HCT116 (cell line): ENCODE data around the gene OPCML. TPM values are rescaled to one million over a fixed set of nuclear protein-coding genes. Genes with fewer than 3 reads are reported as not detected.

ENCODE experiments used
- ATAC-seq: fragments of 200-7000 bp; cut with Tn5 transposase; 2 replicates; pipeline ENCODE4 v1.9.1; 2020; ENCODE audit warnings: mild to moderate bottlenecking, moderate library complexity
- BruUV-seq: library from RNA; stranded (reverse); fragments of 400-500 nt; replicated peaks from 2 replicates; lab custom pipeline; 2021; lab: Mats Ljungman, UMichigan
- CTCF ChIA-PET: fragments of 300-600 bp; sonication (Branson Sonifier 250); formaldehyde crosslinking; loops from one replicate; lab custom pipeline; 2021; ENCODE audit warnings: antibody characterized with exemption; lab: Charles Lee
- POLR2A ChIA-PET: fragments of 300-600, 350-600 bp; sonication (Branson Sonifier 250); formaldehyde crosslinking; loops from one replicate; lab custom pipeline; 2021; ENCODE audit warnings: antibody characterized with exemption; lab: Charles Lee
- RAD21 ChIA-PET, 2 experiments: fragments of 300-600 bp; sonication (Branson Sonifier 250); formaldehyde crosslinking; loops; one replicate each; lab custom pipeline; 2023; ENCODE audit warnings: low total read pairs in 2 of 2; ENCODE audit not compliant: uncharacterized antibody in 2 of 2, unreplicated experiment in 2 of 2, low non-redundant PET in 1 of 2; lab: Charles Lee
- DNase-seq: peaks from one replicate; pipeline ENCODE4 v3.0.0-alpha.2; 2010; ENCODE audit warnings: low read depth, low spot score
- H2AFZ ChIP-seq: fragments of 200-600 bp; shearing (Covaris generic), sonication (generic); 2 replicates; pipeline ENCODE4 v1.6.1; 2017; ENCODE audit warnings: low read depth, mixed run types, mixed read lengths, antibody characterized with exemption, low read length; ENCODE audit not compliant: poor library complexity, severe bottlenecking
- H3K27ac ChIP-seq: 2 replicates; pipeline ENCODE4 v1.5.1; 2012; ENCODE audit warnings: low read depth, low read length
- H3K27me3 ChIP-seq: fragments of 200-600 bp; sonication (generic); 2 replicates; pipeline ENCODE4 v1.6.1; 2016; ENCODE audit warnings: mixed run types, low read length, mixed read lengths; ENCODE audit not compliant: insufficient read depth
- H3K36me3 ChIP-seq, 2 experiments: fragments of 200-500 bp in 1 of 2; fragments of 200-600 bp in 1 of 2; sonication (Bioruptor generic) in 1 of 2; sonication (generic) in 1 of 2; 2 replicates each; pipeline versions ENCODE4 v1.5.1 to v1.6.1; 2014 to 2016; ENCODE audit warnings: low read length in 2 of 2, inconsistent platforms in 1 of 2, mixed read lengths in 1 of 2, mixed run types in 1 of 2; ENCODE audit not compliant: insufficient read depth in 2 of 2, control insufficient read depth in 1 of 2
- H3K4me1 ChIP-seq, 2 experiments: fragments of 200-600 bp in 1 of 2; sonication (generic) in 1 of 2; 2 replicates each; pipeline versions ENCODE4 v1.5.1 to v1.6.1; 2012 to 2017; ENCODE audit warnings: low read length in 2 of 2, inconsistent platforms in 1 of 2, mild to moderate bottlenecking in 1 of 2, mixed read lengths in 1 of 2, mixed run types in 1 of 2, moderate library complexity in 1 of 2; ENCODE audit not compliant: insufficient read depth in 2 of 2, control insufficient read depth in 1 of 2
- H3K4me2 ChIP-seq: fragments of 200-600 bp; sonication (generic); 2 replicates; pipeline ENCODE4 v1.6.1; 2017; ENCODE audit warnings: mixed run types, low read length, mixed read lengths
- H3K4me3 ChIP-seq, 2 experiments: fragments of 200-600 bp in 1 of 2; sonication (generic) in 1 of 2; replicated peaks in 1 of 2; 2 replicates each; pipeline ENCODE4 v1.5.1; 2011 to 2016; ENCODE audit warnings: low read length in 2 of 2, control low read depth in 1 of 2, low read depth in 1 of 2, mild to moderate bottlenecking in 1 of 2, mixed read lengths in 1 of 2, mixed run types in 1 of 2
- H3K79me2 ChIP-seq: fragments of 200-600 bp; sonication (generic); 2 replicates; pipeline ENCODE4 v1.6.1; 2017; ENCODE audit warnings: mild to moderate bottlenecking, mixed run types, low read length, moderate library complexity, mixed read lengths; ENCODE audit not compliant: insufficient read depth
- H3K9ac ChIP-seq: fragments of 200-600 bp; sonication (generic); 2 replicates; pipeline ENCODE4 v1.6.1; 2016; ENCODE audit warnings: low read length, mixed read lengths
- H3K9me2 ChIP-seq: fragments of 200-600 bp; sonication (generic), shearing (Covaris generic); 2 replicates; pipeline ENCODE4 v1.6.1; 2017; ENCODE audit warnings: mixed run types, mild to moderate bottlenecking, moderate library complexity; ENCODE audit not compliant: insufficient read depth
- H3K9me3 ChIP-seq, 2 experiments: fragments of 200-500 bp in 1 of 2; fragments of 200-600 bp in 1 of 2; sonication (Bioruptor generic) in 1 of 2; sonication (generic) in 1 of 2; 2 replicates each; pipeline ENCODE4 v1.6.1; 2014 to 2017; ENCODE audit warnings: low read length in 2 of 2, mixed read lengths in 2 of 2, inconsistent platforms in 1 of 2, low read depth in 1 of 2, mild to moderate bottlenecking in 1 of 2, mixed run types in 1 of 2, moderate library complexity in 1 of 2; ENCODE audit not compliant: control insufficient read depth in 1 of 2, insufficient read depth in 1 of 2
- H4K20me1 ChIP-seq: fragments of 200-600 bp; sonication (generic), shearing (Covaris generic); 2 replicates; pipeline ENCODE4 v1.6.1; 2017; ENCODE audit warnings: mixed run types, mild to moderate bottlenecking, moderate library complexity; ENCODE audit not compliant: insufficient read depth
- ATF3 ChIP-seq: IDR thresholded peaks from 2 replicates; pipeline ENCODE4 v1.6.1; 2012
- EGR1 ChIP-seq: IDR thresholded peaks from 2 replicates; pipeline ENCODE4 v1.6.1; 2012; ENCODE audit warnings: low read depth
- EZH2phosphoT487 ChIP-seq: fragments of 200-600 bp; IDR thresholded peaks from 2 replicates; pipeline ENCODE4 v1.6.1; 2018; ENCODE audit warnings: antibody characterized with exemption, borderline replicate concordance
- POLR2A ChIP-seq: IDR thresholded peaks from 2 replicates; pipeline ENCODE4 v1.7.0; 2011; ENCODE audit warnings: borderline replicate concordance; ENCODE audit not compliant: insufficient read depth, insufficient read length; ENCODE audit errors: extremely low read depth
- POLR2AphosphoS5 ChIP-seq: IDR thresholded peaks from 2 replicates; pipeline ENCODE4 v1.6.1; 2011; ENCODE audit warnings: mild to moderate bottlenecking, low read depth, low read length, moderate library complexity
- RAD21 ChIP-seq: IDR thresholded peaks from 2 replicates; pipeline ENCODE4 v1.6.1; 2012; ENCODE audit warnings: low read depth, mild to moderate bottlenecking
- REST ChIP-seq: IDR thresholded peaks from 2 replicates; pipeline ENCODE4 v1.6.1; 2012; ENCODE audit warnings: low read depth
- SP1 ChIP-seq: IDR thresholded peaks from 2 replicates; pipeline ENCODE4 v1.6.1; 2012; ENCODE audit warnings: low read depth
- YY1 ChIP-seq: IDR thresholded peaks from 2 replicates; pipeline ENCODE4 v1.6.1; 2011; ENCODE audit warnings: low read length, low read depth, moderate library complexity, mild to moderate bottlenecking; ENCODE audit not compliant: insufficient replicate concordance; ENCODE audit errors: extremely low read depth
- ZNF274 ChIP-seq: fragments of 200-500 bp; sonication (Bioruptor generic); IDR thresholded peaks from 2 replicates; pipeline ENCODE4 v1.6.1; 2014; ENCODE audit warnings: mild to moderate bottlenecking, low read depth, low read length, inconsistent platforms
- intact Hi-C: fragments of 100-400 bp; cut with micrococcal nuclease; formaldehyde crosslinking; loops from 2 replicates; pipeline ENCODE4 v1.10.0; 2022
- total RNA-seq: library from RNA; stranded (reverse); gene quantifications from one replicate; pipeline ENCODE4 v1.2.1, GENCODE V29; 2021; ENCODE audit not compliant: unreplicated experiment
- TF ChIP-seq, protein P1 (sequence below): IDR thresholded peaks from 2 replicates; pipeline ENCODE4 v1.6.1; 2012

Gene OPCML
- total RNA-seq, 1 experiment from 2014 or later: not detected

DNA sequence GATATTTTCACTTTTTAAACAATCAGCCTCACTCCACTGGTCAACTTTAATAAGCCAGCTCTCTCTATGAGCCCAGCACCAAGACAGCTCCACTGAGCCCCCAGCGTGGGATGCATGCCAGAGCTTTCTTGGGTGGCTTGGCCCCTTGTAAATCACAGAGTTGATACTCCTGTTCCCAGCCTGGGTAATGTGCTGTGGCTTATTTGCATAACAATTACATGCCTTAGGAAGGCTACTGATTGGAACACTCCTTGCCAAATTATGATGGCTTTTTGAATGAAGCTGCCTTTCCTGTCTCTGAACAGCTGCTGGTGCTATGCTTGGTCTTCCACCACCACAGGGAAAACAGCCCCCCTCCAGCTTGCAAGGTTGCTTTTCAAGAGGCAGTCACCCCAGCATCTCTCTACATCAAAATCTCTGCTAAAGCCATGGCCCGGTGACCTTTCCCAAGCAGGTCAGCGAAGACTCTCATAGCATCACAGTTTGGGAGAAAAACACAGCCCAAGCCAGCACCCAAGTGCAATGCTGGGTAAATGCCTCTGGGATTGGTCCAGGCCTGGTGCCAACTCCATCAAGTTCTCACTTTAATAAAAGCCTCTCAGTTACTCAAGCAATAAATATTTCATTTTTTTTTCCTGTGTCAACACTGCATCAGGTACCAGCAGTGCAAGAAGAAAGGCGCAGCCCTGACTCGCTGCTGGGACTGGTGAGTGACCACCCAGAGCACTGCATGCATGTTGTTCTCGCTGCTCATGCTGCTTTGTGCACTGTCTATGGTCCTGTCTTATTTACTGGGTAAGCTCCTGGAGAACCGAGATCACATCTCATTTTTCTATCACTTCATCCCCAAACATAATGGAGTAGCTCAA is 549.3 kb downstream of the OPCML start:
- ATAC-seq (no peak), DNase-seq (no peak)
- Histone ChIP-seq H3K4me3 (no peak overlapping the region), H3K79me2 (no peaks in the 10 kb centered on the region), H3K36me3 (no peaks in the 10 kb centered on the region), H3K4me2 (no peak overlapping the region), H3K4me1 (no peaks in the 10 kb centered on the region), H2AFZ (no peak overlapping the region), H4K20me1 (no peaks in the 10 kb centered on the region), H3K9me3 (peaks cover 8 to 37% of the 10 kb centered on the region in 2 experiments; a peak in 2 of 4 replicates), H3K27me3 (no peaks in the 10 kb centered on the region), H3K27ac (no peak overlapping the region), H3K9me2 (no peaks in the 10 kb centered on the region), H3K9ac (no peak overlapping the region)
- ChIA-PET POLR2A (no interaction called here), RAD21 (no interaction called here), CTCF (no interaction called here)
- BruUV-seq: no TSS peak
- TF ChIP-seq ATF3 (no peak), ZNF274 (no peak), POLR2AphosphoS5 (no peak), SP1 (no peak), YY1 (no peak), EZH2phosphoT487 (no peak), REST (no peak), POLR2A (no peak), RAD21 (no peak), EGR1 (no peak)
- TF ChIP-seq, protein P1, sequence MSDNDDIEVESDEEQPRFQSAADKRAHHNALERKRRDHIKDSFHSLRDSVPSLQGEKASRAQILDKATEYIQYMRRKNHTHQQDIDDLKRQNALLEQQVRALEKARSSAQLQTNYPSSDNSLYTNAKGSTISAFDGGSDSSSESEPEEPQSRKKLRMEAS: no peak
- intact Hi-C loops: no loop called here
